HepG2 (cell line): Measurements from ENCODE around the gene AFG1L.

Experiments used
- KAT2B ChIP-seq: fragments of 150-350 bp; IDR thresholded peaks from 2 replicates; pipeline ENCODE4 v1.6.1; 2014; ENCODE audit warnings: low read depth, low read length, borderline replicate concordance
- POLR2A ChIP-seq, 2 experiments: IDR thresholded peaks; 2 replicates each; pipeline ENCODE4 v1.6.1; 2011; ENCODE audit warnings: low read depth in 2 of 2, low read length in 2 of 2, mild to moderate bottlenecking in 1 of 2, moderate library complexity in 1 of 2; ENCODE audit not compliant: insufficient read depth in 1 of 2
- SNAPC2 ChIP-seq: sonication (generic); formaldehyde crosslinking; IDR thresholded peaks from 2 replicates; pipeline ENCODE4 v1.8.1; 2022; ENCODE audit warnings: mild to moderate bottlenecking, missing genetic modification reagents
- TCF12 ChIP-seq, 2 experiments: fragments of 450-650 bp in 1 of 2; sonication (generic) in 1 of 2; formaldehyde crosslinking in 1 of 2; IDR thresholded peaks; 2 replicates each; pipeline versions ENCODE4 v1.6.1 to v1.8.0; 2017 to 2022; ENCODE audit warnings: antibody characterized with exemption in 1 of 2, mild to moderate bottlenecking in 1 of 2, missing genetic modification reagents in 1 of 2, moderate library complexity in 1 of 2
- TCF7 ChIP-seq: sonication (generic); IDR thresholded peaks from 2 replicates; pipeline ENCODE4 v1.6.1; 2016; ENCODE audit warnings: antibody characterized with exemption, low read depth
- ZNF224 ChIP-seq: sonication (generic); formaldehyde crosslinking; IDR thresholded peaks from 2 replicates; pipeline ENCODE4 v1.5.0; 2020; ENCODE audit warnings: mild to moderate bottlenecking, missing genetic modification reagents
- TF ChIP-seq, protein P1 (sequence below): sonication (generic); formaldehyde crosslinking; IDR thresholded peaks from 2 replicates; pipeline ENCODE4 v1.5.0; 2020; ENCODE audit warnings: mild to moderate bottlenecking, missing genetic modification reagents, moderate library complexity
- TF ChIP-seq, protein P2 (sequence below): sonication (generic); formaldehyde crosslinking; IDR thresholded peaks from 2 replicates; pipeline ENCODE4 v1.4.0; 2020; ENCODE audit warnings: missing genetic modification reagents
- TF ChIP-seq, protein P3 (sequence below): IDR thresholded peaks from 2 replicates; pipeline ENCODE4 v1.6.1; 2016; ENCODE audit warnings: mild to moderate bottlenecking, missing biosample characterization, missing genetic modification reagents
- TF ChIP-seq, protein P4 (sequence below): conservative IDR thresholded peaks from 2 replicates; pipeline ENCODE4 v1.6.1; 2018; ENCODE audit warnings: missing genetic modification reagents

DNA sequence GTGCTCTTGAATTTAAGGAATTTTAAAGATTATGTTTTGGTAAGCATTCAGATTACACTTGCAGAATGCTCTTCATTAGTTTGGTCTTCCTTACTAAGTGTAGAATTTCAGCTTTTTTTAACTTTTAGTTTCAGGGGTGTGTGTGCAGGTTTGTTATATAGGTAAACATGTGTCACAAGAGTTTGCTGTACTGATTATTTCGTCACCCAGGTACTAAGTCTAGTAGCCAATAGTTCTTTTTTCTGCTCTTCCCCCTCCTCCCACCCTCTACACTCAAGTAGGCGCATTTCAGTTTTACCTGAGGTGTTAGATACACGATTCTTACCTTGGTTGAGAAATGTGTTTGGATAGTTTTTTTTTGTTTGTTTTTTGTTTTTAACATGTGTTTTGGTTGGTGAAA lies 68.3 kb downstream of the AFG1L start:
- TF ChIP-seq, protein P1, sequence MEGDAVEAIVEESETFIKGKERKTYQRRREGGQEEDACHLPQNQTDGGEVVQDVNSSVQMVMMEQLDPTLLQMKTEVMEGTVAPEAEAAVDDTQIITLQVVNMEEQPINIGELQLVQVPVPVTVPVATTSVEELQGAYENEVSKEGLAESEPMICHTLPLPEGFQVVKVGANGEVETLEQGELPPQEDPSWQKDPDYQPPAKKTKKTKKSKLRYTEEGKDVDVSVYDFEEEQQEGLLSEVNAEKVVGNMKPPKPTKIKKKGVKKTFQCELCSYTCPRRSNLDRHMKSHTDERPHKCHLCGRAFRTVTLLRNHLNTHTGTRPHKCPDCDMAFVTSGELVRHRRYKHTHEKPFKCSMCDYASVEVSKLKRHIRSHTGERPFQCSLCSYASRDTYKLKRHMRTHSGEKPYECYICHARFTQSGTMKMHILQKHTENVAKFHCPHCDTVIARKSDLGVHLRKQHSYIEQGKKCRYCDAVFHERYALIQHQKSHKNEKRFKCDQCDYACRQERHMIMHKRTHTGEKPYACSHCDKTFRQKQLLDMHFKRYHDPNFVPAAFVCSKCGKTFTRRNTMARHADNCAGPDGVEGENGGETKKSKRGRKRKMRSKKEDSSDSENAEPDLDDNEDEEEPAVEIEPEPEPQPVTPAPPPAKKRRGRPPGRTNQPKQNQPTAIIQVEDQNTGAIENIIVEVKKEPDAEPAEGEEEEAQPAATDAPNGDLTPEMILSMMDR (CRISPR knock-in tag), result no peak
- TF ChIP-seq, protein P2, sequence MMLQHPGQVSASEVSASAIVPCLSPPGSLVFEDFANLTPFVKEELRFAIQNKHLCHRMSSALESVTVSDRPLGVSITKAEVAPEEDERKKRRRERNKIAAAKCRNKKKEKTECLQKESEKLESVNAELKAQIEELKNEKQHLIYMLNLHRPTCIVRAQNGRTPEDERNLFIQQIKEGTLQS, result no peak
- no peak for TF ChIP-seq SNAPC2 (CRISPR knock-in tag)
- no peak for TF ChIP-seq POLR2A (IDR thresholded peaks at IDR 0.05; ENCODE audit: insufficient read depth in 1 of 2, low read depth in 2 of 2, low read length in 2 of 2)
- TF ChIP-seq, protein P3, sequence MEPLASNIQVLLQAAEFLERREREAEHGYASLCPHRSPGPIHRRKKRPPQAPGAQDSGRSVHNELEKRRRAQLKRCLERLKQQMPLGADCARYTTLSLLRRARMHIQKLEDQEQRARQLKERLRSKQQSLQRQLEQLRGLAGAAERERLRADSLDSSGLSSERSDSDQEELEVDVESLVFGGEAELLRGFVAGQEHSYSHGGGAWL, result no peak
- no peak for TF ChIP-seq TCF7
- TF ChIP-seq ZNF224 (CRISPR knock-in tag), result no peak
- TF ChIP-seq KAT2B, result no peak
- TF ChIP-seq, protein P4, sequence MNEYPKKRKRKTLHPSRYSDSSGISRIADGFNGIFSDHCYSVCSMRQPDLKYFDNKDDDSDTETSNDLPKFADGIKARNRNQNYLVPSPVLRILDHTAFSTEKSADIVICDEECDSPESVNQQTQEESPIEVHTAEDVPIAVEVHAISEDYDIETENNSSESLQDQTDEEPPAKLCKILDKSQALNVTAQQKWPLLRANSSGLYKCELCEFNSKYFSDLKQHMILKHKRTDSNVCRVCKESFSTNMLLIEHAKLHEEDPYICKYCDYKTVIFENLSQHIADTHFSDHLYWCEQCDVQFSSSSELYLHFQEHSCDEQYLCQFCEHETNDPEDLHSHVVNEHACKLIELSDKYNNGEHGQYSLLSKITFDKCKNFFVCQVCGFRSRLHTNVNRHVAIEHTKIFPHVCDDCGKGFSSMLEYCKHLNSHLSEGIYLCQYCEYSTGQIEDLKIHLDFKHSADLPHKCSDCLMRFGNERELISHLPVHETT, result no peak
- no peak for TF ChIP-seq TCF12 (IDR thresholded peaks at IDR 0.05)
- no peak for TF ChIP-seq TCF12 (CRISPR knock-in tag; IDR thresholded peaks at IDR 0.05)
